Astrocyte of the spinal cord (primary cell): ENCODE results near the gene GDNF.

Experiments
- DNase-seq: peaks from one replicate; pipeline ENCODE4 v3.0.0; 2011; ENCODE audit warnings: low read depth, low spot score
- H3K4me3 ChIP-seq: 2 replicates; pipeline ENCODE4 v1.5.1; 2011; ENCODE audit warnings: low read depth, mild to moderate bottlenecking, low read length, moderate library complexity
- in situ Hi-C: cut with HindIII; loops from 2 replicates; pipeline ENCODE4 v1.10.0; 2017; ENCODE audit warnings: low sequenced_read_pairs
- TF ChIP-seq, protein P1 (sequence below): IDR thresholded peaks from 2 replicates; pipeline ENCODE4 v1.5.1; 2012; ENCODE audit warnings: low read depth, mild to moderate bottlenecking, low read length, inconsistent platforms

Gene GDNF

DNA sequence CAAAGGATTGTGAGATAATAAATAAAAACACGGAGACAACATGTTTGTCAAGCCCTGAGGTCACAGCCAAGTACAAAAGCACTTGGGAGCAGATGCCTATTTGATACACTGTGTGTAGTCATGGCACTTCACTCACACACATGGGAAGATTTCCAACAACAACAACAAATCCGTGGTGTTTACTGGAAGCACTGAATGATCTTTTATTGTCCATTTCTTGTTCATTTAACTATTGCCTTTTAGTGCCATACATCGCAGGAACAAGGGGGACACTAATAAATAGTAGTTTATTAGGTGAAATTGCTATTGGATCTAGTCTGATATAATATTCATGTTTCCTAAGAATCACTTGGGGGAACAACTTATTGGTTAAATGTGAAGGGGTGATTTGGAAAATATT, 20.4 kb upstream of the GDNF start:
- DNase-seq, result no peak
- no peak overlapping the region for H3K4me3 ChIP-seq
- TF ChIP-seq, protein P1, sequence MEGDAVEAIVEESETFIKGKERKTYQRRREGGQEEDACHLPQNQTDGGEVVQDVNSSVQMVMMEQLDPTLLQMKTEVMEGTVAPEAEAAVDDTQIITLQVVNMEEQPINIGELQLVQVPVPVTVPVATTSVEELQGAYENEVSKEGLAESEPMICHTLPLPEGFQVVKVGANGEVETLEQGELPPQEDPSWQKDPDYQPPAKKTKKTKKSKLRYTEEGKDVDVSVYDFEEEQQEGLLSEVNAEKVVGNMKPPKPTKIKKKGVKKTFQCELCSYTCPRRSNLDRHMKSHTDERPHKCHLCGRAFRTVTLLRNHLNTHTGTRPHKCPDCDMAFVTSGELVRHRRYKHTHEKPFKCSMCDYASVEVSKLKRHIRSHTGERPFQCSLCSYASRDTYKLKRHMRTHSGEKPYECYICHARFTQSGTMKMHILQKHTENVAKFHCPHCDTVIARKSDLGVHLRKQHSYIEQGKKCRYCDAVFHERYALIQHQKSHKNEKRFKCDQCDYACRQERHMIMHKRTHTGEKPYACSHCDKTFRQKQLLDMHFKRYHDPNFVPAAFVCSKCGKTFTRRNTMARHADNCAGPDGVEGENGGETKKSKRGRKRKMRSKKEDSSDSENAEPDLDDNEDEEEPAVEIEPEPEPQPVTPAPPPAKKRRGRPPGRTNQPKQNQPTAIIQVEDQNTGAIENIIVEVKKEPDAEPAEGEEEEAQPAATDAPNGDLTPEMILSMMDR, result no peak
- in situ Hi-C loops, result no loop called here

DNA sequence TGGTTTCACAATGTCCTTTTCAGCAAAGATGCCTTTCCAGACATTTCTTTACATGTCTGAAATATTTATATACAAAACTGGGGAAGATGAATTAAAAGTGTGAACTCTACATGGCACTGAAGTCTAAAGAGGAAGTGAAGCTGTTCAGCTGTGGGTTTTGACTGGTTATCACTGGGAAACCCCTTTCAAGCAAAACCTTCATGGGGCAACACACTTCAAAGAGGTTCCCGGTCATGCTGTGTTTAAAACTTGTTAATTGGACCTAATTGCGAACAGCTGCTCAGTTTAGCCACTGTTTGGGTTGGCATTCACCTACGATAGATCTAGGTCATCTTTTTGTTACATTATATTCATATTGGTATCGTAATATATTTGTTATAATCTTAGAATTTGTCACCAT, 20.0 kb upstream of the GDNF start:
- H3K4me3 ChIP-seq, result no peak overlapping the region
- no peak for DNase-seq
- in situ Hi-C loops, result no loop called here
- TF ChIP-seq, protein P1, result no peak

DNA sequence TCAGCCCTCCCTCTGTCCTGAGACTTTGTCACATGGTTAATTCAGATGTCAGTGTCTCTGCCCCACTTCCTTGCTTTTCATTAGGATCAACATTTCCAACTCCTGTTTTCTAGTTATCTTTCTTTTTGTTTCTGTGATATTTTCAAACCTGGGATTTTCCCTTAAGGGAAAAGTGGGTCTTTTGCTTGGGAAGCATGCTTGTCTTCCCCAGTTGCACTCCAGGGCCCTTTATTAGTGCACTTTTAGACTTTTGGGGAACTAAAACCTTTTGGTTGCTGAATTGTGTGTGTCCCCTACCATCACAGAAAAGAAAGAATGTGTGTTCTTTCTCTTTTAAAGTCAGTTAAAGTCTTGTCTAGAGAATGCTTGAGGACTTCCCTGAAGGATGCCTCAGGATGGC, 18.4 kb upstream of the GDNF start:
- in situ Hi-C loops, result no loop called here
- H3K4me3 ChIP-seq, result no peak overlapping the region

DNA sequence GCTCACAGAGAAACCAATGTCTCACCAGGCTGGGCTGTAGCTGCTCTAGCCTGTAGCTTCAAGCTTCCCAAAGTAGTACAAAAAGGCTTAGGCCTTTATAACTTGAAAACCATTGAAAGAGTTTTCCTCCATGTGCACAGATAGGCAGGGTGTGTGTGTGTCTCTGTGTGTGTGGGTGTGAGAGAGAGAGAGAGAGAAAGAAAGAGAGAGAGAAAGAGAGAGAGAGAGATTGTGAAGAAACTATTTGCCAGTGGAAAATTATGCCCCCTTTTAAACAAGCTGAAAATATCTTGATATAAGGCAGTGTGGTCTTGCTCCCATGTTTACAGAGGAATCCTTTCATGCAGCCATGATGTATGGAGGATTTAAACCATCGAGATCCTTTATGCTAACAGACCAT, 17.9 kb upstream of the GDNF start:
- H3K4me3 ChIP-seq, result no peak overlapping the region
- TF ChIP-seq, protein P1, result no peak
- in situ Hi-C loops, result no loop called here
- DNase-seq, result no peak

More for the DNA sequence above, 18.4 kb upstream of the GDNF start:
- DNase-seq, result no peak
- TF ChIP-seq, protein P1, result no peak

DNA sequence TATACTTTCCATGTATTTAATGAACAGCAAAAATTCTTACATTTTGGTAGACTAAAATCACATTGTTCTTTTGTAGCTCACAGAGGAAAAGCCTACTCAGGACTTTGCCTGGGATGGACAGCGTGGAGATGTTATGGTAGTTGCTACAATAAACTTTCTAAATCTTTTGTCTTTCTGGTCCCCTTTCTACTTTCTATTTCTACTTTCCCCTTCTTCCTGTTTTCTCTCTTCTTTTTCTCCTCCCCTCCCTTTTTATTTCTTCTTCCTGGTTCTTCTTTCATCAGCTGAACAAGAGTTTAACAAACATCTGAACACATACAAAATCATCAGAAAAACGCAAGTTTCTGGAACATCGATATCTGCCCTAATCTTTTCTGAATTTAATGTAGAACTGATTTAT, 15.6 kb upstream of the GDNF start:
- H3K4me3 ChIP-seq, result no peak overlapping the region
- in situ Hi-C loops, result no loop called here
- DNase-seq, result no peak
- TF ChIP-seq, protein P1, result no peak

DNA sequence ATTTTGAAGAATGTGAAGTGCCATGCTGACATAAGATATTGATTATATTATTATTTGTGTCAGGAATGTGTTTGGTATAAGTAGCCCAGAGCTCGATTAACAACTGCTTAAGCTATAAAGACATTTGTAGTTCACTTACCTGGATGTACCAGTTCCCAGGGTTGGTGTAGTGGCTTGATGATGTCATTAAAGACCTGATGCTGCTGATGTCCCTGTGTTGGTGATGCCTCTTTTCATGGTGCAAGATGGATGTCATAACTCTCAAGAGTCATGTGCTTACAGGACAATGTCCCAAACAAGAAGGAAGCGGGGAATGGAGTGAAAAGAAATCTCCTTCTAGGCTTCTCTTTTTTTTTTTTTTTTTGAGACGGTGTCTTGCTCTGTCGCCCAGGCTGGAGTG, 11.5 kb upstream of the GDNF start:
- in situ Hi-C loops, result no loop called here
- TF ChIP-seq, protein P1, result no peak
- DNase-seq, result no peak
- no peak overlapping the region for H3K4me3 ChIP-seq
